Natural killer cell treated with Interleukin-12 subunit alpha and Interleukin-12 subunit beta and Interleukin-15 and Interleukin-18, amount 100 ng/mL, for 72 hours (primary cell): Measurements from ENCODE around the gene TMPRSS7. TPM values are rescaled to one million over a fixed set of nuclear protein-coding genes. Genes with fewer than 3 reads are reported as not detected.
A peak's percentile ranks its signal among the peaks of the same experiment; 100 is the strongest.

Source experiments
- ATAC-seq, 2 donors: fragments of 150-1000 bp; cut with Tn5 transposase in 1 of 2; sonication (Bioruptor Pico), chemical (Tn5 transposase) in 1 of 2; 2 replicates each; pipeline ENCODE4 v1.10.0; 2021
- DNase-seq: peaks from one replicate; pipeline ENCODE4 v3.0.0; 2022; ENCODE audit warnings: low spot score
- H3K27ac Mint-ChIP-seq, 2 donors: 1 replicate in 1 of 2; 2 replicates in 1 of 2; pipeline ENCODE4 v1.8.0; 2022; ENCODE audit warnings: mixed read lengths in 2 of 2, mild to moderate bottlenecking in 1 of 2, moderate library complexity in 1 of 2
- H3K27me3 Mint-ChIP-seq, 2 donors: 1 replicate in 1 of 2; 2 replicates in 1 of 2; pipeline ENCODE4 v1.8.0; 2022; ENCODE audit warnings: mixed read lengths in 2 of 2
- H3K36me3 Mint-ChIP-seq: one replicate; pipeline ENCODE4 v1.8.0; 2022; ENCODE audit warnings: mixed read lengths
- H3K4me1 Mint-ChIP-seq, 2 donors: 1 replicate in 1 of 2; 2 replicates in 1 of 2; pipeline ENCODE4 v1.8.0; 2022; ENCODE audit warnings: low read depth in 2 of 2, mixed read lengths in 2 of 2, mild to moderate bottlenecking in 1 of 2
- H3K4me3 Mint-ChIP-seq: one replicate; pipeline ENCODE4 v1.8.0; 2022; ENCODE audit warnings: mixed read lengths
- H3K9me3 Mint-ChIP-seq: 2 replicates; pipeline ENCODE4 v1.8.0; 2022; ENCODE audit warnings: mixed read lengths
- total RNA-seq, 2 donors: library from RNA; stranded (reverse); gene quantifications; one replicate each; pipeline ENCODE4 v1.2.3, GENCODE V29; 2022

The TMPRSS7 gene
- not detected for total RNA-seq

- H3K27me3 Mint-ChIP-seq = peaks cover 7 to 10% of the 10 kb centered on the region in 2 donors
- ATAC-seq = no peak
- no peaks in the 10 kb centered on the region for H3K9me3 Mint-ChIP-seq
- DNase-seq = no peak
- no peaks in the 10 kb centered on the region for H3K4me1 Mint-ChIP-seq
- no peaks in the 10 kb centered on the region for H3K36me3 Mint-ChIP-seq
- no peak within 1 kb of the TSS for H3K27ac Mint-ChIP-seq
- H3K4me3 Mint-ChIP-seq = no peak within 1 kb of the TSS
Measured at GRCh38 chr3:112034436-112034835, at the start of gene TMPRSS7. Gene TMPRSS7 (plus strand): TSS chr3:112034736. CDS start chr3:112034846, 110 bp downstream.

GRCh38 chr3:111986800-111987199 is 47.7 kb upstream of the TMPRSS7 start:
- Mint-ChIP-seq H3K9me3 (no peaks in the 10 kb centered on the region), H3K36me3 (peaks cover 10% of the 10 kb centered on the region), H3K4me1 (peaks cover 7 to 18% of the 10 kb centered on the region in 2 donors), H3K4me3 (no peak overlapping the region), H3K27ac (peak overlapping the region in 1 of 2 donors; percentile 47), H3K27me3 (no peaks in the 10 kb centered on the region)
- DNase-seq (no peak), ATAC-seq (no peak)

- Mint-ChIP-seq H3K27me3 (no peaks in the 10 kb centered on the region), H3K4me1 (peaks cover 7 to 18% of the 10 kb centered on the region in 2 donors), H3K36me3 (peaks cover 10% of the 10 kb centered on the region), H3K4me3 (no peak overlapping the region), H3K9me3 (no peaks in the 10 kb centered on the region), H3K27ac (no peak overlapping the region)
- ATAC-seq (peak; percentile 60 to 61), DNase-seq (no peak)
Measured at GRCh38 chr3:111989061-111989678, 45.4 kb upstream of the TMPRSS7 start.

- no peak overlapping the region for H3K27ac Mint-ChIP-seq
- ATAC-seq (no peak), DNase-seq (no peak)
- H3K27me3 Mint-ChIP-seq = peaks cover 0 to 2% of the 10 kb centered on the region in 2 donors
- no peaks in the 10 kb centered on the region for H3K9me3 Mint-ChIP-seq
- H3K4me1 Mint-ChIP-seq = peaks cover 0 to 4% of the 10 kb centered on the region in 2 donors
- H3K4me3 Mint-ChIP-seq = no peak overlapping the region
- no peaks in the 10 kb centered on the region for H3K36me3 Mint-ChIP-seq
Measured at GRCh38 chr3:111993038-111993437, 41.5 kb upstream of the TMPRSS7 start.

GRCh38 chr3:111998636-111999483 is 35.7 kb upstream of the TMPRSS7 start, which contains the start of gene TAGLN3:
Gene TAGLN3 (plus strand): TSS chr3:111998922. CDS start chr3:111999423, 501 bp downstream.
- no peaks in the 10 kb centered on the region for H3K36me3 Mint-ChIP-seq
- H3K4me1 Mint-ChIP-seq = peaks cover 19 to 25% of the 10 kb centered on the region in 2 donors
- H3K9me3 Mint-ChIP-seq = no peaks in the 10 kb centered on the region
- peak within 1 kb of the TSS; percentile 73 for H3K4me3 Mint-ChIP-seq
- ATAC-seq (peak; percentile 49 to 64), DNase-seq (no peak)
- peak within 1 kb of the TSS in 1 of 2 donors; percentile 18 for H3K27ac Mint-ChIP-seq
- peaks cover 0 to 7% of the 10 kb centered on the region in 2 donors for H3K27me3 Mint-ChIP-seq

- Mint-ChIP-seq H3K36me3 (no peaks in the 10 kb centered on the region), H3K27me3 (peaks cover 0 to 7% of the 10 kb centered on the region in 2 donors), H3K4me1 (peaks cover 19 to 25% of the 10 kb centered on the region in 2 donors), H3K27ac (no peak overlapping the region), H3K9me3 (no peaks in the 10 kb centered on the region), H3K4me3 (peak overlapping the region; percentile 73)
- ATAC-seq (peak in 1 of 2 donors; percentile 14), DNase-seq (no peak)
Measured at GRCh38 chr3:111999484-112000324, 34.8 kb upstream of the TMPRSS7 start.

- no peak for ATAC-seq
- no peak for DNase-seq
- Mint-ChIP-seq H3K36me3 (no peaks in the 10 kb centered on the region), H3K4me1 (peaks cover 19 to 25% of the 10 kb centered on the region in 2 donors), H3K9me3 (no peaks in the 10 kb centered on the region), H3K27ac (no peak overlapping the region), H3K27me3 (peaks cover 0 to 7% of the 10 kb centered on the region in 2 donors), H3K4me3 (no peak overlapping the region)
Measured at GRCh38 chr3:112000367-112000771, 34.2 kb upstream of the TMPRSS7 start.

- Mint-ChIP-seq H3K27ac (no peak overlapping the region), H3K4me3 (no peak overlapping the region), H3K9me3 (no peaks in the 10 kb centered on the region), H3K27me3 (peaks cover 0 to 7% of the 10 kb centered on the region in 2 donors), H3K36me3 (no peaks in the 10 kb centered on the region), H3K4me1 (peaks cover 19 to 25% of the 10 kb centered on the region in 2 donors)
- DNase-seq (no peak), ATAC-seq (no peak)
Measured at GRCh38 chr3:112000966-112001365, 33.6 kb upstream of the TMPRSS7 start.

GRCh38 chr3:112001526-112001925 is 33.0 kb upstream of the TMPRSS7 start:
- Mint-ChIP-seq H3K4me3 (no peak overlapping the region), H3K27me3 (peaks cover 0 to 7% of the 10 kb centered on the region in 2 donors), H3K27ac (peak overlapping the region in 1 of 2 donors; percentile 82), H3K36me3 (no peaks in the 10 kb centered on the region), H3K4me1 (peaks cover 19 to 25% of the 10 kb centered on the region in 2 donors), H3K9me3 (no peaks in the 10 kb centered on the region)
- ATAC-seq (peak in 1 of 2 donors; percentile 40), DNase-seq (no peak)

GRCh38 chr3:112002096-112002971 is 32.2 kb upstream of the TMPRSS7 start:
- Mint-ChIP-seq H3K36me3 (no peaks in the 10 kb centered on the region), H3K4me3 (peak overlapping the region; percentile 62), H3K4me1 (peaks cover 19 to 25% of the 10 kb centered on the region in 2 donors), H3K27me3 (peaks cover 0 to 6% of the 10 kb centered on the region in 2 donors), H3K27ac (peak overlapping the region; percentile 48 to 82), H3K9me3 (no peaks in the 10 kb centered on the region)
- no peak for DNase-seq
- ATAC-seq = peak; percentile 74 to 77

- ATAC-seq (no peak), DNase-seq (no peak)
- no peak overlapping the region for H3K4me3 Mint-ChIP-seq
- H3K27ac Mint-ChIP-seq = peak overlapping the region in 1 of 2 donors; percentile 48
- H3K36me3 Mint-ChIP-seq = no peaks in the 10 kb centered on the region
- H3K4me1 Mint-ChIP-seq = peaks cover 19 to 25% of the 10 kb centered on the region in 2 donors
- no peaks in the 10 kb centered on the region for H3K9me3 Mint-ChIP-seq
- peaks cover 0 to 5% of the 10 kb centered on the region in 2 donors for H3K27me3 Mint-ChIP-seq
Measured at GRCh38 chr3:112003321-112004080, 31.0 kb upstream of the TMPRSS7 start.

- no peak for DNase-seq
- H3K27me3 Mint-ChIP-seq = peaks cover 0 to 2% of the 10 kb centered on the region in 2 donors
- no peak overlapping the region for H3K4me3 Mint-ChIP-seq
- H3K4me1 Mint-ChIP-seq = peaks cover 15 to 22% of the 10 kb centered on the region in 2 donors
- no peak for ATAC-seq
- H3K36me3 Mint-ChIP-seq = no peaks in the 10 kb centered on the region
- H3K9me3 Mint-ChIP-seq = no peaks in the 10 kb centered on the region
- H3K27ac Mint-ChIP-seq = peak overlapping the region in 1 of 2 donors; percentile 34
Measured at GRCh38 chr3:112004187-112004586, 30.3 kb upstream of the TMPRSS7 start.
